KMS-11 (cell line): ENCODE results near the gene NR1I3.
"Not testable (repeated sequence)": the region's sequence is repeated elsewhere in the genome, so short reads cannot be mapped to it uniquely, and the experiment has no call there.

ENCODE experiments used
- H2AFZ ChIP-seq: fragments of 200-600 bp; sonication (generic); 2 replicates; pipeline ENCODE4 v1.6.1; 2016; ENCODE audit warnings: antibody characterized with exemption, mixed run types, low read depth
- H3K27ac ChIP-seq: fragments of 200-600 bp; sonication (generic); 2 replicates; pipeline ENCODE4 v1.6.1; 2016; ENCODE audit warnings: mild to moderate bottlenecking, mixed run types
- H3K27me3 ChIP-seq: fragments of 200-600 bp; sonication (generic); 2 replicates; pipeline ENCODE4 v1.6.1; 2017; ENCODE audit warnings: mild to moderate bottlenecking, low read depth, mixed run types, moderate library complexity; ENCODE audit not compliant: insufficient read depth
- H3K36me3 ChIP-seq: fragments of 200-600 bp; sonication (generic); 2 replicates; pipeline ENCODE4 v1.6.1; 2017; ENCODE audit warnings: mild to moderate bottlenecking, mixed run types; ENCODE audit not compliant: insufficient read depth
- H3K4me1 ChIP-seq: fragments of 200-600 bp; sonication (generic); 2 replicates; pipeline ENCODE4 v1.6.1; 2016; ENCODE audit warnings: mild to moderate bottlenecking, low read depth, mixed run types; ENCODE audit not compliant: poor library complexity, severe bottlenecking
- H3K4me2 ChIP-seq: fragments of 200-600 bp; sonication (generic); 2 replicates; pipeline ENCODE4 v1.7.0; 2016; ENCODE audit warnings: mild to moderate bottlenecking, mixed run types
- H3K4me3 ChIP-seq: fragments of 200-600 bp; sonication (generic); IDR thresholded peaks from 2 replicates; pipeline ENCODE4 v1.6.1; 2017; ENCODE audit warnings: low read depth, low read length, mixed read lengths; ENCODE audit not compliant: insufficient read depth
- H3K79me2 ChIP-seq: fragments of 200-600 bp; sonication (generic); 2 replicates; pipeline ENCODE4 v1.6.1; 2016; ENCODE audit warnings: low read depth, mixed run types; ENCODE audit not compliant: insufficient read depth
- H3K9ac ChIP-seq: fragments of 200-600 bp; sonication (generic); 2 replicates; pipeline ENCODE4 v1.6.1; 2016; ENCODE audit warnings: mild to moderate bottlenecking, mixed run types
- H4K20me1 ChIP-seq: fragments of 200-600 bp; sonication (generic); 2 replicates; pipeline ENCODE4 v1.6.1; 2016; ENCODE audit warnings: mild to moderate bottlenecking, mixed run types; ENCODE audit not compliant: insufficient read depth
- TF ChIP-seq, protein P1 (sequence below): fragments of 200-600 bp; sonication (generic); conservative IDR thresholded peaks from 2 replicates; pipeline ENCODE4 v1.6.1; 2017; ENCODE audit warnings: low read depth, mild to moderate bottlenecking, antibody characterized with exemption, low read length, moderate library complexity, mixed read lengths

NR1I3 gene

GRCh38 chr1:161251579-161251978 lies 13.6 kb upstream of the NR1I3 start:
- Histone ChIP-seq H2AFZ (no peak overlapping the region), H4K20me1 (no peaks in the 10 kb centered on the region), H3K4me2 (no peak overlapping the region), H3K9ac (no peak overlapping the region), H3K4me1 (no peaks in the 10 kb centered on the region), H3K79me2 (no peaks in the 10 kb centered on the region), H3K4me3 (no peak overlapping the region), H3K36me3 (no peaks in the 10 kb centered on the region), H3K27me3 (no peaks in the 10 kb centered on the region), H3K27ac (no peak overlapping the region)
- TF ChIP-seq, protein P1, sequence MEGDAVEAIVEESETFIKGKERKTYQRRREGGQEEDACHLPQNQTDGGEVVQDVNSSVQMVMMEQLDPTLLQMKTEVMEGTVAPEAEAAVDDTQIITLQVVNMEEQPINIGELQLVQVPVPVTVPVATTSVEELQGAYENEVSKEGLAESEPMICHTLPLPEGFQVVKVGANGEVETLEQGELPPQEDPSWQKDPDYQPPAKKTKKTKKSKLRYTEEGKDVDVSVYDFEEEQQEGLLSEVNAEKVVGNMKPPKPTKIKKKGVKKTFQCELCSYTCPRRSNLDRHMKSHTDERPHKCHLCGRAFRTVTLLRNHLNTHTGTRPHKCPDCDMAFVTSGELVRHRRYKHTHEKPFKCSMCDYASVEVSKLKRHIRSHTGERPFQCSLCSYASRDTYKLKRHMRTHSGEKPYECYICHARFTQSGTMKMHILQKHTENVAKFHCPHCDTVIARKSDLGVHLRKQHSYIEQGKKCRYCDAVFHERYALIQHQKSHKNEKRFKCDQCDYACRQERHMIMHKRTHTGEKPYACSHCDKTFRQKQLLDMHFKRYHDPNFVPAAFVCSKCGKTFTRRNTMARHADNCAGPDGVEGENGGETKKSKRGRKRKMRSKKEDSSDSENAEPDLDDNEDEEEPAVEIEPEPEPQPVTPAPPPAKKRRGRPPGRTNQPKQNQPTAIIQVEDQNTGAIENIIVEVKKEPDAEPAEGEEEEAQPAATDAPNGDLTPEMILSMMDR, result no peak

DNA sequence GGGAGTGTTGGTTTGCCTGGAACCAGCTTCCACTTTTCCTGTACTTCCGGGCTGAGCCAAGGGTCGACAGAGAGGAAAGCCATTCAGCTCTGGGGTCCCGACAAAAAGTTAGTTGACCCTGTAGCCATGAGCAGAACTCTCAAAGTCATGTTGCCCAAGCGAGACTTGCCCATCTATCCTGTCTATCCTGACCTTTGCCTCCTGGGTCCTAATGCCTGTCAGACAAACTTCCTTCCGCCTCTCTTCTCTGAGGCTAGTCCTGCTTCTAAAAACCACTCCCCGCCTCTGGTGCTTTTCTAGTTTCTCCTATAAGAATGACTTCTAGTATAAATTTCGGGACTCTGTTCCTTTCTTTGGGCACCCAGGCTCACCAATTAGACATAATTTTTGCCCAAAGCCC lies 12.8 kb upstream of the NR1I3 start:
- TF ChIP-seq, protein P1, result no peak
- no peaks in the 10 kb centered on the region for H3K4me1 ChIP-seq
- no peak overlapping the region for H3K4me3 ChIP-seq
- H3K4me2 ChIP-seq, result no peak overlapping the region
- no peak overlapping the region for H3K27ac ChIP-seq
- H4K20me1 ChIP-seq, result no peaks in the 10 kb centered on the region
- no peaks in the 10 kb centered on the region for H3K36me3 ChIP-seq
- no peak overlapping the region for H2AFZ ChIP-seq
- no peak overlapping the region for H3K9ac ChIP-seq
- no peaks in the 10 kb centered on the region for H3K79me2 ChIP-seq
- no peaks in the 10 kb centered on the region for H3K27me3 ChIP-seq

GRCh38 chr1:161250100-161250499 lies 12.1 kb upstream of the NR1I3 start:
- H3K27ac ChIP-seq, H3K27me3 ChIP-seq, H2AFZ ChIP-seq, H3K79me2 ChIP-seq, H4K20me1 ChIP-seq, H3K4me2 ChIP-seq, H3K4me3 ChIP-seq, H3K9ac ChIP-seq, H3K4me1 ChIP-seq, H3K36me3 ChIP-seq: not testable (repeated sequence)

GRCh38 chr1:161244888-161245287 lies 6.9 kb upstream of the NR1I3 start:
- H2AFZ ChIP-seq, result no peak overlapping the region
- no peak overlapping the region for H3K4me2 ChIP-seq
- H3K36me3 ChIP-seq, result no peaks in the 10 kb centered on the region
- no peak overlapping the region for H3K9ac ChIP-seq
- H3K27me3 ChIP-seq, result no peaks in the 10 kb centered on the region
- TF ChIP-seq, protein P1, result no peak
- no peaks in the 10 kb centered on the region for H4K20me1 ChIP-seq
- H3K4me3 ChIP-seq, result no peak overlapping the region
- H3K79me2 ChIP-seq, result no peaks in the 10 kb centered on the region
- no peaks in the 10 kb centered on the region for H3K4me1 ChIP-seq
- H3K27ac ChIP-seq, result no peak overlapping the region

DNA sequence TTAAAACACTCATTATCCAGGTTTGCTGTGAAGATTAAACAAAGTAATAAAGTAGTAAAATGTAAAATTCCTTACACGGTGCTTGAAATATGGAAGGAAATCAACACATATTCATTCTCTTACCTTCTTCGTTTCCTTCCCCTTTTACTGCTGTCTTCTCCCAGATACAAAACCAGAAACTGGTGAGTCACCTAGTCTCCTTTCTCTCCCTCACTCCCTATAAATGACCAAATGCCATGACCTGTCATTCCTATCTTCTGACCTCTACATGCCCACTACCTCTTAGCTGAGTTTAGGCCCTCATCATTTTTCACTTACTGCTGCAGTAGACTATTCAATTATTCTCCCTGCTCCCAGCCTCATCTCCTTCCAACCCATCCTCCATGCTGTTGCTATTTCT lies 4.3 kb upstream of the NR1I3 start:
- TF ChIP-seq, protein P1, result no peak
- Histone ChIP-seq H3K4me3 (no peak overlapping the region), H3K79me2 (no peaks in the 10 kb centered on the region), H3K27ac (no peak overlapping the region), H3K27me3 (no peaks in the 10 kb centered on the region), H3K4me1 (no peaks in the 10 kb centered on the region), H3K9ac (no peak overlapping the region), H2AFZ (no peak overlapping the region), H4K20me1 (no peaks in the 10 kb centered on the region), H3K36me3 (no peaks in the 10 kb centered on the region), H3K4me2 (no peak overlapping the region)
